Ascending aorta (tissue), 2 donors: ENCODE results near the gene CIPC. TPM values are rescaled to one million over a fixed set of nuclear protein-coding genes. Genes with fewer than 3 reads are reported as not detected.

Experiments used
- DNase-seq, 2 donors: peaks; one replicate each; pipeline ENCODE4 v3.0.0-alpha.2; 2019; ENCODE audit warnings: low spot score in 2 of 2
- H3K27ac ChIP-seq, 2 donors: fragments of 200-600 bp; sonication (generic); one replicate each; pipeline ENCODE4 v1.5.1; 2016 to 2017; ENCODE audit warnings: mild to moderate bottlenecking in 1 of 2
- H3K27me3 ChIP-seq: fragments of 200-600 bp; sonication (generic); one replicate; pipeline ENCODE4 v1.5.1; 2017
- H3K36me3 ChIP-seq, 2 donors: fragments of 200-600 bp; sonication (generic); one replicate each; pipeline ENCODE4 v1.5.1; 2016
- H3K4me1 ChIP-seq, 2 donors: fragments of 200-600 bp; sonication (generic); one replicate each; pipeline ENCODE4 v1.5.1; 2016 to 2017; ENCODE audit warnings: mild to moderate bottlenecking in 1 of 2
- H3K4me3 ChIP-seq, 2 donors: fragments of 200-600 bp; sonication (generic); one replicate each; pipeline ENCODE4 v1.5.1; 2016 to 2017; ENCODE audit warnings: mild to moderate bottlenecking in 1 of 2
- H3K9me3 ChIP-seq, 2 donors: fragments of 200-600 bp; sonication (generic); one replicate each; pipeline ENCODE4 v1.5.1; 2016
- CTCF ChIP-seq, 3 experiments: fragments of 200-600 bp in 2 of 3; fragments of 450-650 bp in 1 of 3; sonication (generic) in 2 of 3; IDR thresholded peaks; one replicate each; pipeline ENCODE4 v1.5.1; 2016 to 2019; ENCODE audit warnings: antibody characterized with exemption in 3 of 3, mild to moderate bottlenecking in 1 of 3, moderate library complexity in 1 of 3
- intact Hi-C: fragments of 100-400 bp; cut with DNase I; formaldehyde crosslinking; loops from one replicate; pipeline ENCODE4 v1.15.1; 2023
- total RNA-seq: library from RNA; depleted of rRNA; stranded (reverse); fragments of >200 nt; gene quantifications from one replicate; pipeline ENCODE4 v1.1.0, GENCODE V29; 2016

CIPC gene
- total RNA-seq, 1 donor from 2014 or later: 5.0 TPM

DNA sequence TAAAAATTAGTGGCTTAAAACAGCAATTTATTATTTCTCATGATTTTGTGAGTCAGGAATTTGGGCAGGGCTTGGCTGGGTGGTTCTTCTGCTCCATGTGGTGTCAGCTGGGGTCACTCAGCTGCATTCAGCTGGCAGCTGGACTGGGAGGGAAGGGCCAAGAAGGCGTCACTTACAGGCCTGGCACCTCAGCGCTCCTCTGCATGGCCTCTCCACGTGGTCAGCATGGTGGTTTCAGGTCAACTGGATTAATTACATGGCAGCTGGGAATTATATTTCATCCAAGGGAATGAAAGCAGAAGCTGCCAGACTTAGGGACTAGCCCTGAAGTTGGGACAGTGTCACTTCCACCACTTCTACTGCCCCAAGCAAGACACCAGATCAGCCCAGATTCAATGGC is 42.1 kb upstream of the CIPC start:
- no peaks in the 10 kb centered on the region for H3K27me3 ChIP-seq
- H3K4me3 ChIP-seq: no peak overlapping the region
- no peaks in the 10 kb centered on the region for H3K36me3 ChIP-seq
- no peak for DNase-seq
- H3K27ac ChIP-seq: no peak overlapping the region
- intact Hi-C loops: no loop called here
- no peak for TF ChIP-seq CTCF (IDR thresholded peaks at IDR 0.05)
- peaks cover 0 to 7% of the 10 kb centered on the region in 2 donors for H3K4me1 ChIP-seq
- H3K9me3 ChIP-seq: peaks cover 0 to 13% of the 10 kb centered on the region in 2 donors

DNA sequence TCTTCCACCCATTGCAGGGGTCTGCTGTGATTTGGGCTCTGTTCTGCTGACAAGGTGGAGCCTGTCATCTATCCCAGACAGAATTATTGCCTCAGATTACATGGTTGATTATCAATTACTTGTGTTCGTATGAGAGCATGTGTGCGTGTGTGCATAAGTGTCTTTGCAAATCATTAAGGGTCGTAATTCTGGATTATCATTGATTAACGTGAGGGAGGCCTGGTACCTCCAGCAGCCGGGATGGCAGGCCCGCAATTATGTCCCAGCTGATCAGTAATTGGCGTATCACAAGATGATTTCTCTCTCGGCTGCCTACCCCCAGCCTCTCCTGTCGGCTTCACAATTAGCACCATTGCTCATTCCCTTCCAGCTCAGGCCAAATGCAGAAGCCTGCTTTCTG is 39.9 kb upstream of the CIPC start:
- Histone ChIP-seq H3K4me3 (no peak overlapping the region), H3K4me1 (no peaks in the 10 kb centered on the region), H3K27ac (no peak overlapping the region), H3K9me3 (peaks cover 0 to 13% of the 10 kb centered on the region in 2 donors), H3K36me3 (no peaks in the 10 kb centered on the region), H3K27me3 (no peaks in the 10 kb centered on the region)
- intact Hi-C loops: no loop called here
- DNase-seq: no peak
- no peak for TF ChIP-seq CTCF (IDR thresholded peaks at IDR 0.05)

GRCh38 chr14:77058785-77059184 is 39.3 kb upstream of the CIPC start:
- H3K27me3 ChIP-seq: no peaks in the 10 kb centered on the region
- H3K4me1 ChIP-seq: no peaks in the 10 kb centered on the region
- DNase-seq: no peak
- no peak for TF ChIP-seq CTCF (IDR thresholded peaks at IDR 0.05)
- intact Hi-C loops: no loop called here
- H3K4me3 ChIP-seq: no peak overlapping the region
- H3K27ac ChIP-seq: no peak overlapping the region
- H3K9me3 ChIP-seq: peaks cover 0 to 13% of the 10 kb centered on the region in 2 donors
- no peaks in the 10 kb centered on the region for H3K36me3 ChIP-seq

DNA sequence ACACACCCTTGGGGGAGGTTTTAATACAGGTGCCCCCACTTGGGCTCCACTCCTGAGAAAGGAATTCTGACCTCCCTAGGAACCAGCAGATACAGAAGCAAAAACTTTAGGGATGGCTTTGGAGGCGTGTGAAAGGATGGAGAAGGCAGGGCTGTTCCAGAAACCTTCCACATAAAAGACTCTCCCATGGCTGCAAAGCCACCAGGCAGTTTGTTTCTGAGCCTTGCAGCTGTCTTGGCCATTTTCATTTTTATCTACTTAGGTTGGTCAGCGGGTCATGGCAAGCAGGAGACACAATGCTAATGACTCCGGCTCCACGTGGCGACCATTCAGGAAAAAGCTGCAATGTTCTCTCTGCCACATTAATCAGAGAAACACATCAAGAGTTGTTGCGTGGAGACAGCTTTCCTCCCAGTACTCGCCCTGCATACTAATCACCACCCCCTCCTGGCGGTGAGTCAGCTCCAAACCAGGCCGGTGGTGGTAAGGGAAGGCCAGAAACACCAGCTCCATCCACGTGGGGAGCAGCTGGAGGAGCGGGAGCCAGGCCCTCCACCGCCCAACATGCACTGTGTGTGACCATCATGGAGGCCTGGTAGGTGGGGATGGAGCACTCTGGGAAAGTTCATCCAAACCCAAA is 38.7 kb upstream of the CIPC start:
- TF ChIP-seq CTCF (IDR thresholded peaks at IDR 0.05): no peak
- no peak overlapping the region for H3K4me3 ChIP-seq
- no peaks in the 10 kb centered on the region for H3K4me1 ChIP-seq
- intact Hi-C loops: no loop called here
- no peaks in the 10 kb centered on the region for H3K27me3 ChIP-seq
- no peak overlapping the region for H3K27ac ChIP-seq
- H3K9me3 ChIP-seq: peaks cover 0 to 13% of the 10 kb centered on the region in 2 donors
- no peak for DNase-seq
- H3K36me3 ChIP-seq: no peaks in the 10 kb centered on the region

DNA sequence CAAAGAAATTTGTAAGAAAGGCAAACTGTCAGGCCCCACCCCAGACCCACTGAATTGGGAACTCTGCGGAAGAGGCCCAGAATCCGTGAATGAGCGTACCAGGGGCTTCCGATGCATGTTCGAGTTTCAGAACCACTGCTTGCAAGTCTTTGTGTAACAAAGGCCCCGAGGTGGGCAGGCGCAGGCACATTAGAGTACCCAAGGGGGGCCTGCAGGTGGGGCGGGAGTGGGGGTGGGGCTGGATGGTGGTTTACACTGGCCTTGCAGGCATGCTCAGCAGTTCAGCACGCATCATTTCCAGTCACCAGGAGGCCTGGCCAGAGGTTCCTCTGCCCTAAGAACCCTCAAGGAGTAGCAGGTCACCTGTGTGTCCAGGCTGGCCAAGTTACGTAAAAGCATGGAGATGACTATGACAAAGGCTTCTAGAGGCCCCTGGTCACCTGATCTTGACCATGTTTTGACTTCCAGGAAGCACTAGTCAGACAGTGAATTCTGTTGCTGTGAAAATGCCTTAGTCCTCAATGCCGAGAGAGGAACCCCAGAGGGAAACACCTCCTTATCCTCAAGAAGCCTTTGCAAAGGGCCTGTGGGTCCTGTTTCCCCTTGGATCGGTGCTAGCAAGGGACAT is 36.3 kb upstream of the CIPC start:
- H3K4me3 ChIP-seq: no peak overlapping the region
- DNase-seq: no peak
- intact Hi-C loops: no loop called here
- no peaks in the 10 kb centered on the region for H3K36me3 ChIP-seq
- H3K4me1 ChIP-seq: no peaks in the 10 kb centered on the region
- H3K9me3 ChIP-seq: no peaks in the 10 kb centered on the region
- no peaks in the 10 kb centered on the region for H3K27me3 ChIP-seq
- H3K27ac ChIP-seq: no peak overlapping the region
- TF ChIP-seq CTCF (IDR thresholded peaks at IDR 0.05): no peak
